ENCODE data around the gene NOXA1. TPM values are rescaled to one million over a fixed set of nuclear protein-coding genes. Genes with fewer than 3 reads are reported as not detected.

The NOXA1 gene
- total and polyA plus RNA-seq, 2 of the 8 experiments (the other 6 are each of a cell fraction or from before 2014, with no cell fraction given): 0.34 to 0.91 TPM

DNA sequence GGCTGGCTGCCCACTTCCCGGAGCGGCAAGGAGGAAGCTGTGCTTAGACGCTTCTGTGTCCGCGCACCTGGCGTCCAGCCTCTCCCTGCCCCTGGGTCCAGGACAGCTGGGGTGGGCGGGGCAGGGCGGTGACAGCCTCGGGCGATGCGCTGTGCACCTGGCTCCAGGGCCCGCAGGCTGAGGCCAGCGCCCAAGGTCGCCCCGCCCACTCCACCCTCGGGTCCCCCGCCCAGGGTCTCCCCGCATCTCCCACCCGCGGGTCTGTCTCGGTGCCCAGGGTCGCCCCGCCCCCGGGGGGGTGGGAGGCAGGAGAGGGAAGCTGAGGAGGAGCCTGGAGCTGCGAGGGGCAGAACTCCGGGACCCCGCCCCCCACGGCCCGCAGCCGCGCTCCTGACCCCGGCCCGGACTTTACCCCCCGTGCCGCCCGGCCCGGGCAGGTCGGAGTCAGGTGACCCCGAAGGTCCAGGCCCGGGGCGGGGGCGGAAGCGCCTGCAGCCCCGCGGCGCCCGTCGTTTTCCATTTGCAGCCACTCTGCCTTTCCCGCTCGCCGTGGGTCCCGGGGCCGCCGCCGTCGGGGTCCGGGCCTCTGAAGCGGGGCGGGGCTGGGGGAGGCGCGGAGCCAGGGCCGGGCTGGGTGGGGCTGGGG is 18.2 kb downstream of the NOXA1 start, which contains the start of gene ENTPD8 (continued):
- TF ChIP-seq, protein P1, sequence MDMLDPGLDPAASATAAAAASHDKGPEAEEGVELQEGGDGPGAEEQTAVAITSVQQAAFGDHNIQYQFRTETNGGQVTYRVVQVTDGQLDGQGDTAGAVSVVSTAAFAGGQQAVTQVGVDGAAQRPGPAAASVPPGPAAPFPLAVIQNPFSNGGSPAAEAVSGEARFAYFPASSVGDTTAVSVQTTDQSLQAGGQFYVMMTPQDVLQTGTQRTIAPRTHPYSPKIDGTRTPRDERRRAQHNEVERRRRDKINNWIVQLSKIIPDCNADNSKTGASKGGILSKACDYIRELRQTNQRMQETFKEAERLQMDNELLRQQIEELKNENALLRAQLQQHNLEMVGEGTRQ (IDR thresholded peaks at IDR 0.05; ENCODE audit: low read length): peak; percentile 57; the same call in 1 of the 2 replicates
- peak; percentile 30 for TF ChIP-seq ASH2L (IDR thresholded peaks at IDR 0.05; ENCODE audit: low read length)
- TF ChIP-seq CBX5 (IDR thresholded peaks at IDR 0.05; ENCODE audit: low read depth, low read length): no peak
- 0 out of 2 replicates have a peak, but pooled peaks have one; percentile 41 for TF ChIP-seq SP1 (IDR thresholded peaks at IDR 0.05; ENCODE audit: low read depth, low read length)
- peak; percentile 71; the same call in 1 of the 2 replicates for TF ChIP-seq TCF12 (IDR thresholded peaks at IDR 0.05; ENCODE audit: low read depth, low read length)
- TF ChIP-seq CBX8 (IDR thresholded peaks at IDR 0.05; ENCODE audit: borderline replicate concordance, low read depth, low read length): no peak
